ENCODE data around the gene PLCD4.
A peak's percentile ranks its signal among the peaks of the same experiment; 100 is the strongest.

PLCD4 gene

DNA sequence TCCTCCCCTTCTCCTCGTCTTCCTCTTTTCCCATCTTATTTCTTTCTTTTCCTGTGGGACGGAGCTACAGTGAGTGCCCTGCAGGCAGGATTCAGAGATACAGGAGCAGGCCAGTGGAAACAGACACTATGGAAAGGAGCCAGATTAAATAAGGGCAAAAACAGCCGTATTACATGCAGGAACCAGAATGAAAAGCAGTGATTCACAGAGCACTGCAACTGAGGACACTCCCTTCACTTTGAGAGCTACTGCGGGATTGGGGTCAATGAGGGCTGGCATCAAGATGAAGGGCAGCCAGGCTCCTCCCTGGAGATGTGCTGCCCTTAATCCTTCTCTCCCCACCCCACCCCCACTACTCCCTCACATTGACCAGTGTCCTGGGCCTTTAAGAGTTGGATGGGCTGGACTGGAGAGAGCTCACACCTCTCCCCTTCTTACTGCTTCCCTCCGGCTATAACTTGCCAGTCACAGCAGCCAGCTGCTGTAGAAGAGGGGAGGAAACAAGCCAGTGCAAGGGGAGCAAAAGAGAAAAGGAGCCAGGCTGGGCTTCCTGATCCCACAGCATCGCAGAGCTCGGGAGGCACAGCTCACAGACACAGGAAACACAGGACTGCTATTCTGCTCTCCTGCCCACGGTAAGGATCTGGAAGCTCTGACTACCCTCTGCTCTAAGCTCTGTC, at the start of gene PLCD4:
Gene PLCD4 (plus strand): TSS at position 464 of the 680 bp plus-strand sequence. CDS start 7,841 bp downstream, outside the sequence.
- no peak for DNase-seq (ENCODE audit: low read depth in 2 of 2)

- DNase-seq (ENCODE audit: low read depth in 2 of 2), result no peak
Observed at GRCh38 chr2:218557941-218558340, 49.8 kb upstream of the PLCD4 start.

DNA sequence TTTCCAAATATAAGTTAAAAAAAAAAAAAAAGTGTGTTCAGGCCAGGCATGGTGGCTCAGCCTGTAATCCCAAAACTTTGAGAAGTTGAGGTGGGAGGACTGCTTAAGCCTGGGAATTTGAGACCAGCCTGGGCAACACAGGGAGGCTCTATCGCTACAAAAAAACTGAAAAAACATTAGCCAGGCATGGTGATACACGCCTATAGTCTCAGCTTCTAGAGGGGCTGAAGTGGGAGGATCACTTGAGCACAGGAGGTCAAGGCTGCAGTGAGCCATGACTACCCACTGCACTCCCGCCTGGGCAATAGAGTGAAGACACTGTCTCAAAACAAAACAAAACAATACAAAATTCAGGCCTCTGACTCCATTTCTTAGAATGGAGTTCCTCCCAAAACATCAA, 48.7 kb upstream of the PLCD4 start:
- no peak for DNase-seq (ENCODE audit: low read depth in 2 of 2)

DNA sequence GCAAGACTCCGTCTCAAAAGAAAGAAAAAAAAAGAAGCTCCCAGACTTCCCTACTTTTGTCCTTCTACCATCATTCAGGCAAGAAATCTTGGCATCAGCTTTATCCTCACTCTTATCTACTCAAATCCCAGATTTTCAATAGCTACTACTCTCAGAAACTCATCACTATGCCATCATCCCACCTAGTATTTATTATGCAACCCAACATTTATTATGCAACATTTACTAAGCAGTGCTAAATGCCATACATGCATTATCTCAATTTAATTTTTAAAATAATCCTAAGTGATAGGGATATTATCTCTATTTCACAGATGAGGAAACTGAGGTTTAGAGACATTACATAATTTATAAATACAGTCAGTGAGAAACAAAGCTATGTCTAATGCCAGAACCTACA, 43.6 kb upstream of the PLCD4 start:
- no peak for DNase-seq (ENCODE audit: low read depth in 2 of 2)

GRCh38 chr2:218566296-218566695, 41.4 kb upstream of the PLCD4 start:
- no peak for DNase-seq (ENCODE audit: low read depth in 2 of 2)

GRCh38 chr2:218567797-218568189, 39.9 kb upstream of the PLCD4 start:
- DNase-seq (ENCODE audit: low read depth in 2 of 2), result peak; percentile 37 to 42

DNA sequence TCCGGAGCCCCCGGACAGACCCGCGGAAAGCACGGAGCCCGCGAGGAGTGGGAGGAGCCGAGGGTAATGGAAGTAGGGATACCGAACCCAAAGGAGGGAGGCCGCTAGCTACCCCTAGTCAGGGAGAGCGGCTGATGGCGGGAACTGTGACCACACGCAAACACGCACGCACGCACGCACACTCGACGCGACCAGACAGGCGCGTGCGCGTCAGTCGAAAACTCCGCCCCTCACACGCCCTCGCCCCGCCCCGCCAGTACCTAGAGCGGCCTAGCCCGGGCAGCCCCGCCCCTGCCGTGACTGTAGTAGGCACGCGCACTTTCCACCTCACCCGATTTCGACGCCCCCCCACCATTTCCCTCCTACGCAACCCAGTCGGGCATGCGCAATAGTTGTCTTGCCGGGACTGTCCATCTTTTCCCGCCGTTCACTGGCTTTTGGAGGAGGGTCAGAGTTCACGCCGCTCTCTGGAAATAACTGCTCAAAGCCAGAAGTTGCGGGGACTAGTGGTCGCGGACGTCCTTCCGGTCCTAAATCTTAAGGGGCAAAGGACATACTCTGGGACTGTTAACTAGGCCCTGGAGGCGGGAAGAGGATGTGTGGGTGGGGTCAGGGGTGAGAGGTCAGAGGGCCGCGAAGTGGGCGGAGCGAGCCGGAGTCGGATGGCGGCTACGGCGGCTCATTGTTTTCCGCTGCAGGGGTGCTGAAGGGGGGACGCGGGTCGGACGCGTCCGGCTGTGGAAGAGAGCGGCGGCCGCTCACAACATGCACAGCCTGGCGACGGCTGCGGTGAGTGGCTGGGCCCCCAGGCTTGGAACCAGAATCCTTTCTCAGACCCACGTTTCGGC, 39.3 kb upstream of the PLCD4 start, which contains the start of the genes CNOT9 and USP37:
Gene CNOT9 (plus strand): TSS at position 650 of the 848 bp plus-strand sequence. CDS start 116 bp downstream, at position 766.
Gene USP37 (minus strand): TSS at position 162 of the 848 bp plus-strand sequence. CDS start 9,698 bp downstream, outside the sequence.
- DNase-seq (ENCODE audit: low read depth in 2 of 2), result peak; percentile 100

DNA sequence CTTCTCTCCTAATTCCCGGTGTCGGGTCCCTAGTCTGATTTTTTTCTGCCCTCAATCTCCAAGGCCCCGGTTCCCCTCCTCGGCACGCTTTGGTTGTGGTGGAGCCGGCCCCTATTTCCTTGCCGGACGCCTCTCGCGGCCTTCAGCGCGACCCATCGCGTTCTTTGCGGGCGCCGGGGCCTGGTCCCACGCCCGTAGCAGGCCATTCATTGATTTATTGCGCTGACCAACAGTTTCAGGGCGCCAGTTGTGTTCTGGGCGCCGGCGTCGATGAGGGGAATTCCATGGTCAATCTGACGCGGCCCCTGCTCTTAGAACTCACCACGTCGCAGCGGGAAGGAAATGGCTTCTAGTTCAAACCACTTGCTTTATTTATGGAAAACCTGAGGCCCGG, 38.7 kb upstream of the PLCD4 start:
- peak; percentile 26 to 36 for DNase-seq (ENCODE audit: low read depth in 2 of 2)

DNA sequence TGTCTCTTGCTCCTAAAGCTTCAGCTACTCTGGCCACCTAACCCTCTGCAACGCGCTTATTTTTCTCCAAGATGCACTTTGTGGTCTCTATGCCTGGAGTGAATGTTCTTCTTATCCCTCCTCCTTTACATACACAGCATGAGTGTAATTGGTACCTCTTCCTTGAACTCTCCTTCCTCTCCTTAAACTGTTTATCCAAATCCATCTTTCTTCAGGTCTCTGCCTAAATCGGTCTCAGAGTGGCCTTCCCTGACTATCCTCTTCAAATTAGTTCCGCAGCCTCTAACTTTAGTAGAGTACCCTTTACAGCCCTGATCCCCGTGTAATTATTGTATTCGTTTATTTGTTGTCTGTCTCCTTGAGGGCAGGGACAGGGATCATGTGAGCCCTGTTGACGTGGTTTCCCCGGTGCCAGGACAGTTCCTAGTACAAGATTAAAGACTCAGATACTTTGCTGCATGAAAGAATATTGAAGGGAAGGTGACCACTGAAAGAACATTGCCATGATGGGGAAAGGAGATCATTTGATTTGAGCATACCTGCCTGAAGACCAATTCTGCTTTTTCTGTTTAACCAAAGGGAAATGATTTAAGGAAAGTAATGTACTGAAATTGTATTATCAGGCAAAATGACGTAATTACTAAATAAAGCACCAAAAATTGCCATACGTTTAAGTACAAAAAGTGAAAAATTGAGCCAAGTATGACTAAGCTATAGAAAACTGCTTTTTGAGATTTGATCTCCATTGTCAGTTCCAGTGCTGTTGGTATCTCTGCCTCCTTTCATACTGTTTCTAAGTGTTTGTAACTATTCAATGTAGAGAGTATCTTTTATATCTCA, 37.8 kb upstream of the PLCD4 start:
- no peak for DNase-seq (ENCODE audit: low read depth in 2 of 2)

- no peak for DNase-seq (ENCODE audit: low read depth in 2 of 2)
Observed at GRCh38 chr2:218570850-218571249, 36.8 kb upstream of the PLCD4 start.

- no peak for DNase-seq (ENCODE audit: low read depth in 2 of 2)
Observed at GRCh38 chr2:218576854-218577253, 30.8 kb upstream of the PLCD4 start.

DNA sequence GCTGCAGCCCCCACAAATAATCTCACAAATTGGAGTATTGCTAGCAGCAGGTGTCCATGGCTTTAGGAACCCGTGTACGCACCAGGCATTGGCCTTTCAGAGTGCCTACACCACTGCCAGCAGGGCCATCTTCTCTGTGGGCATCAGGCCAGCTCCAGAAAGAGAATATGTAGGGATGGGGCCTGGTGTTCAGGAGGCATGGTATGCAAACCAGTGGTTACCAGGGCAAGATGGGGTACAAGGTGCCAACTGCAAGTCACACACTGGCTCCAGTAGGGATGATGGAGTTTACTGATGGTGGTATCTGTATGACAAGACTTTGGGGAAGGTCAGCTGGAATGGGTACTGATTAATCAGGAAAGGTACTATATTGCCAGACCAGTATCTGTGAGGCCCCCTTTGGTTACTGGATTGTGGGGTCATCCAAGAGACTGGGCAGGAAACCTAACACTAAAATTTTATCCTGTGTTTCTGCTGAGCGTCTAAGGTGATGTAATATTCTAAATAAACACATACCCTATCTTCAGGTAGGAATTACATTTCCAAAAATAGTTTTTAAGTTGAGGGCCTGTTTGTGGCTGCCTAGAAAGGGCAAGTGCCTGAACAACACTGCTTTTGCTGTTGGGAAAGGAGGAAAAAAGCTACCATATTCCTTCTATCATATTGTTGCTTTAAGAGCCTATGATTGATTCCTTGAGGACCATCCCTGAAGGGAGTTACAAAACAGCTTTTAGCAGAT, 30.0 kb upstream of the PLCD4 start:
- DNase-seq (ENCODE audit: low read depth in 2 of 2), result no peak

GRCh38 chr2:218578272-218578877, 29.3 kb upstream of the PLCD4 start:
- no peak for DNase-seq (ENCODE audit: low read depth in 2 of 2)

DNA sequence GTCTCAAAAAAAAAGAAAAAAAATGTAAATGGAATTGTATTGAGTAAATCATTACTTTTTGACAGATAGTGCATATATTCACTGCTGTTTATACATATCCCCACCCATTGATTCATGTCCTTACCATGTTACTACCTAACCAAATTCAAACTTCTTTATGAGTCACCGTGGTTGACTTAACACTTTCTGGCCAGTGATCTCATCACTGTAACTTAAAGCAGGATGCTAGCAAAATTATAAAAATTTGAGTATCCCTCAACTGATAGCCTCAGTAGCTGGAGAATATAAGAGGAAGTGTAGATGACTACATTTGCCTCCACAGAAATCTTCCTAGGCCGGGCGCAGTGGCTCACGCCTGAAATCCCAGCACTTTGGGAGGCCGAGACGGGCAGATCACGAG, 25.6 kb upstream of the PLCD4 start:
- no peak for DNase-seq (ENCODE audit: low read depth in 2 of 2)

GRCh38 chr2:218583983-218584850, 23.5 kb upstream of the PLCD4 start:
- DNase-seq (ENCODE audit: low read depth in 2 of 2), result no peak

DNA sequence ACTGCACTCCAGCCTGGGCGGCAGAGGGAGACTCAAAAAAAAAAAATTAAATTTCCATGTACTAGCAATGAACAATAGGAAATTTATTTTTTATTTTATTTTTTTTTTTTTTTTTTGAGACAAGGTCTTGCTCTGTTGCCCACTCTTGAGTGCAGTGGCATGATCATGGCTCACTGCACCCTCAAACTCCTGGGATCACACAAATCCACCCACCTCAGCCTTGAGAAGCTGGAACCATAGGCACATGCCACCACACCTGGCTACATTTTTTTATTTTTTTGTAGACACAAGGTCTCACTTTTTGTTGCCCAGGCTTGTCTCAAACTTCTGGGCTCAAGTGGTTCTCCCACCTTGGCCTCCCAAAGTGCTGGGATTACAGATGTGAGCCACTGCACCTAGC, 22.2 kb upstream of the PLCD4 start:
- no peak for DNase-seq (ENCODE audit: low read depth in 2 of 2)

DNA sequence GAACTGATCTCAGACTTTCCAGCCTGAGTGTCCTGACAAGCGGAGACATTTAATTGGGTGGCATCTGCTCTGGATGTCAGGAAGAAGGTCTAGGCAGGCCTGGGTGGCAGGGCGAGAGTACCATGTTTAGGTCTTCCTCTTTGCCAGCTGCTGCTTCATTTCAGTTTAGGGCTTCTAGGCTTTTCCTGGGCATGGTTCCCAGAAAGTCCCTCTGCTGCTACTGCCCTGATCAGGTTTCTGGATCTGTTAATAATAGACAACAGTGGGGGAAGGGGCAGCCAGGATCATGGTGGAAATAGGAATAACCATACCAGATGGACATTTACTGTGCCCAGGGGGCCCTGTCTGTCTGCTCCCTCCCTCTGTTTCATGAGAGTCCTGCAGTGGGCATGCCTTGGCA, 2.3 kb upstream of the PLCD4 start:
- DNase-seq (ENCODE audit: low read depth in 2 of 2), result no peak

- no peak for DNase-seq (ENCODE audit: low read depth in 2 of 2)
Observed at GRCh38 chr2:218615868-218616315, 8.2 kb downstream of the PLCD4 start.

GRCh38 chr2:218618102-218618860, 10.6 kb downstream of the PLCD4 start:
- no peak for DNase-seq (ENCODE audit: low read depth in 2 of 2)
